H9 (cell line): ENCODE measurements around the gene SLIT1. TPM values are rescaled to one million over a fixed set of nuclear protein-coding genes. Genes with fewer than 3 reads are reported as not detected.

Experiments used
- DNase-seq: peaks from one replicate; pipeline ENCODE4 v3.0.0-alpha.2; 2017
- H2AFZ ChIP-seq: one replicate; pipeline ENCODE4 v1.6.1; 2013; ENCODE audit warnings: mild to moderate bottlenecking, low read length, control low read depth, moderate library complexity
- H2AK5ac ChIP-seq: 2 replicates; pipeline ENCODE4 v1.6.1; 2013; ENCODE audit warnings: low read length, control low read depth, mixed read lengths; ENCODE audit not compliant: insufficient read length
- H2BK120ac ChIP-seq: one replicate; pipeline ENCODE4 v1.6.1; 2013; ENCODE audit warnings: low read depth, mild to moderate bottlenecking, low read length, control low read depth, inconsistent platforms; ENCODE audit not compliant: poor library complexity, severe bottlenecking
- H2BK12ac ChIP-seq: 2 replicates; pipeline ENCODE4 v1.6.1; 2013; ENCODE audit warnings: low read length, control low read depth, mixed read lengths, low read depth; ENCODE audit not compliant: insufficient read length
- H2BK15ac ChIP-seq: 2 replicates; pipeline ENCODE4 v1.6.1; 2013; ENCODE audit warnings: low read depth, low read length, control low read depth
- H2BK20ac ChIP-seq: one replicate; pipeline ENCODE4 v1.6.1; 2013; ENCODE audit warnings: low read depth, mild to moderate bottlenecking, low read length, control low read depth, inconsistent platforms; ENCODE audit not compliant: poor library complexity, severe bottlenecking
- H2BK5ac ChIP-seq: 2 replicates; pipeline ENCODE4 v1.6.1; 2013; ENCODE audit warnings: low read length, control low read depth, mixed read lengths; ENCODE audit not compliant: insufficient read length
- H3K14ac ChIP-seq: 2 replicates; pipeline ENCODE4 v1.6.1; 2013; ENCODE audit warnings: low read length, control low read depth; ENCODE audit not compliant: insufficient read depth
- H3K18ac ChIP-seq: 2 replicates; pipeline ENCODE4 v1.6.1; 2013; ENCODE audit warnings: low read depth, mild to moderate bottlenecking, mixed read lengths, low read length, control low read depth; ENCODE audit not compliant: insufficient read length
- H3K23ac ChIP-seq: 2 replicates; pipeline ENCODE4 v1.6.1; 2013; ENCODE audit warnings: low read length, control low read depth, mixed read lengths, low read depth; ENCODE audit not compliant: insufficient read length
- H3K23me2 ChIP-seq: 2 replicates; pipeline ENCODE4 v1.6.1; 2013; ENCODE audit warnings: low read depth, mild to moderate bottlenecking, mixed read lengths, low read length, control low read depth; ENCODE audit not compliant: insufficient read length, poor library complexity, severe bottlenecking
- H3K27ac ChIP-seq: 2 replicates; pipeline ENCODE4 v1.5.1; 2013; ENCODE audit warnings: low read length, control low read depth, mixed read lengths, low read depth; ENCODE audit not compliant: insufficient read length
- H3K27me3 ChIP-seq: 2 replicates; pipeline ENCODE4 v1.6.1; 2013; ENCODE audit warnings: low read length, control low read depth, inconsistent platforms; ENCODE audit not compliant: insufficient read depth
- H3K4ac ChIP-seq: 2 replicates; pipeline ENCODE4 v1.6.1; 2013; ENCODE audit warnings: low read depth, mild to moderate bottlenecking, control low read depth, inconsistent platforms, low read length, moderate library complexity
- H3K4me1 ChIP-seq: 2 replicates; pipeline ENCODE4 v1.6.1; 2013; ENCODE audit warnings: low read length, control low read depth, inconsistent platforms; ENCODE audit not compliant: insufficient read depth
- H3K4me2 ChIP-seq: 2 replicates; pipeline ENCODE4 v1.6.1; 2013; ENCODE audit warnings: low read length, control low read depth, mixed read lengths; ENCODE audit not compliant: insufficient read length, insufficient read depth
- H3K56ac ChIP-seq: 2 replicates; pipeline ENCODE4 v1.6.1; 2013; ENCODE audit warnings: low read depth, mild to moderate bottlenecking, mixed read lengths, low read length, control low read depth; ENCODE audit not compliant: insufficient read length
- H3K79me1 ChIP-seq: 2 replicates; pipeline ENCODE4 v1.6.1; 2013; ENCODE audit warnings: low read depth, mild to moderate bottlenecking, moderate library complexity, low read length, control low read depth, inconsistent platforms; ENCODE audit not compliant: insufficient read depth, poor library complexity, severe bottlenecking
- H3K79me2 ChIP-seq: 2 replicates; pipeline ENCODE4 v1.6.1; 2013; ENCODE audit warnings: low read length, control low read depth, inconsistent platforms; ENCODE audit not compliant: insufficient read depth
- H3K9ac ChIP-seq: 2 replicates; pipeline ENCODE4 v1.6.1; 2013; ENCODE audit warnings: low read length, control low read depth, mixed read lengths; ENCODE audit not compliant: insufficient read length; ENCODE audit errors: extremely low read depth
- H3K9me3 ChIP-seq: one replicate; pipeline ENCODE4 v1.6.1; 2013; ENCODE audit warnings: low read depth, low read length, inconsistent platforms; ENCODE audit not compliant: control insufficient read depth
- H3T11ph ChIP-seq: one replicate; pipeline ENCODE4 v1.6.1; 2013; ENCODE audit warnings: mild to moderate bottlenecking, low read length, control low read depth, inconsistent platforms
- H4K20me1 ChIP-seq: one replicate; pipeline ENCODE4 v1.6.1; 2013; ENCODE audit not compliant: control insufficient read depth, insufficient read length, insufficient read depth
- H4K5ac ChIP-seq: 2 replicates; pipeline ENCODE4 v1.6.1; 2013; ENCODE audit warnings: low read depth, mild to moderate bottlenecking, mixed read lengths, low read length, control low read depth; ENCODE audit not compliant: insufficient read length
- H4K8ac ChIP-seq: replicated peaks from 2 replicates; pipeline ENCODE4 v1.6.1; 2013; ENCODE audit warnings: low read length, control low read depth, mixed read lengths, low read depth; ENCODE audit not compliant: insufficient read length
- H4K91ac ChIP-seq: 2 replicates; pipeline ENCODE4 v1.6.1; 2013; ENCODE audit warnings: low read depth, mild to moderate bottlenecking, moderate library complexity, mixed read lengths, low read length, control low read depth; ENCODE audit not compliant: insufficient read length
- H3K27ac Mint-ChIP-seq, 3 experiments: 2 replicates in 2 of 3; 3 replicates in 1 of 3; pipeline ENCODE4 v1.8.0; 2020 to 2021; ENCODE audit warnings: mixed read lengths in 3 of 3, mild to moderate bottlenecking in 1 of 3, moderate library complexity in 1 of 3
- H3K27me3 Mint-ChIP-seq: 2 replicates; pipeline ENCODE4 v1.8.0; 2021; ENCODE audit warnings: low read depth, mild to moderate bottlenecking, moderate library complexity, mixed read lengths
- H3K36me3 Mint-ChIP-seq, 3 experiments: 2 replicates in 2 of 3; 3 replicates in 1 of 3; pipeline ENCODE4 v1.8.0; 2020 to 2021; ENCODE audit warnings: low read depth in 3 of 3, mixed read lengths in 3 of 3; ENCODE audit not compliant: insufficient read depth in 1 of 3
- H3K4me1 Mint-ChIP-seq, 2 experiments: 2 replicates each; pipeline ENCODE4 v1.8.0; 2020; ENCODE audit warnings: mixed read lengths in 2 of 2
- H3K4me3 Mint-ChIP-seq, 2 experiments: 2 replicates in 1 of 2; 3 replicates in 1 of 2; pipeline ENCODE4 v1.8.0; 2020 to 2021; ENCODE audit warnings: mild to moderate bottlenecking in 2 of 2, mixed read lengths in 2 of 2, moderate library complexity in 1 of 2
- H3K9me3 Mint-ChIP-seq, 2 experiments: 2 replicates in 1 of 2; 3 replicates in 1 of 2; pipeline ENCODE4 v1.8.0; 2020; ENCODE audit warnings: mild to moderate bottlenecking in 2 of 2, mixed read lengths in 2 of 2, moderate library complexity in 1 of 2
- CTCF ChIP-seq: fragments of 200-600 bp; sonication (generic); conservative IDR thresholded peaks from 3 replicates; pipeline ENCODE4 v1.8.0; 2021; ENCODE audit warnings: antibody characterized with exemption, mild to moderate bottlenecking
- WGBS: extraction: QIAGEN DNeasy Blood & Tissue Kit; methylation state at CpG from one replicate; pipeline ENCODE4 v1.1.7; 2013; ENCODE audit warnings: missing lambda C conversion rate, low lambda C conversion rate, mixed read lengths; ENCODE audit not compliant: insufficient read length; ENCODE audit errors: extremely low coverage; 5-methylcytosine and 5-hydroxymethylcytosine counted together
- total RNA-seq: library from RNA; stranded (reverse); gene quantifications from 2 replicates; pipeline ENCODE4 v1.2.1, GENCODE V29; 2021

Gene SLIT1
- total RNA-seq, 1 experiment from 2014 or later: 0.57 TPM

GRCh38 chr10:97047788-97048187 lies 138.0 kb downstream of the SLIT1 start:
- no peak overlapping the region for H4K91ac ChIP-seq
- no peaks in the 10 kb centered on the region for H3K4me1 ChIP-seq
- H3K9ac ChIP-seq: no peak overlapping the region
- no peak overlapping the region for H3K27ac Mint-ChIP-seq
- no peak overlapping the region for H3K56ac ChIP-seq
- no peak overlapping the region for H2BK12ac ChIP-seq
- H3K4ac ChIP-seq: no peak overlapping the region
- H3K79me2 ChIP-seq: no peaks in the 10 kb centered on the region
- no peak overlapping the region for H2AFZ ChIP-seq
- H3K23me2 ChIP-seq: no peaks in the 10 kb centered on the region
- H2BK15ac ChIP-seq: no peak overlapping the region
- no peak overlapping the region for H3K23ac ChIP-seq
- no peak overlapping the region for H2BK5ac ChIP-seq
- H4K8ac ChIP-seq: no peak overlapping the region
- H3K4me3 Mint-ChIP-seq: no peak overlapping the region
- H4K20me1 ChIP-seq: no peaks in the 10 kb centered on the region
- TF ChIP-seq CTCF: no peak
- H3K27me3 Mint-ChIP-seq: no peaks in the 10 kb centered on the region; the same call in 1 of the 2 replicates
- no CpG with 5 or more reads among the region's 9 CpGs for WGBS
- H3K4me2 ChIP-seq: no peak overlapping the region
- H3K27me3 ChIP-seq: no peaks in the 10 kb centered on the region
- H3K79me1 ChIP-seq: no peaks in the 10 kb centered on the region
- no peaks in the 10 kb centered on the region for H3K9me3 ChIP-seq
- no peak overlapping the region for H3T11ph ChIP-seq
- no peak for DNase-seq
- H4K5ac ChIP-seq: no peak overlapping the region
- H3K27ac ChIP-seq: no peak overlapping the region
- H3K14ac ChIP-seq: no peak overlapping the region
- H3K18ac ChIP-seq: no peak overlapping the region
- H2AK5ac ChIP-seq: no peak overlapping the region
- peaks cover 10 to 18% of the 10 kb centered on the region in 2 experiments for H3K4me1 Mint-ChIP-seq
- no peak overlapping the region for H2BK120ac ChIP-seq
- no peaks in the 10 kb centered on the region for H3K9me3 Mint-ChIP-seq
- H3K36me3 Mint-ChIP-seq: no peaks in the 10 kb centered on the region
- no peak overlapping the region for H2BK20ac ChIP-seq
